ENCODE data around the gene NDUFS1.

- TF ChIP-seq SP2 (IDR thresholded peaks at IDR 0.05; ENCODE audit: extremely low read depth, low read depth, low read length, poor library complexity, severe bottlenecking) (no peak), MTA1 (IDR thresholded peaks at IDR 0.05; ENCODE audit: borderline replicate concordance) (no peak), ZBTB26 (CRISPR knock-in tag; IDR thresholded peaks at IDR 0.05) (no peak), CTCF (IDR thresholded peaks at IDR 0.05 in 2 of 3, conservative IDR thresholded peaks at IDR 0.05 in 1 of 3; ENCODE audit: insufficient read depth in 2 of 3, low read depth in 1 of 3, low read length in 3 of 3) (no peak), MLLT1 (IDR thresholded peaks at IDR 0.05) (no peak), PREB (CRISPR knock-in tag; IDR thresholded peaks at IDR 0.05) (no peak), ZBTB7A (IDR thresholded peaks at IDR 0.05; ENCODE audit: borderline replicate concordance, control insufficient read depth, low read depth, low read length) (no peak), HNRNPLL (IDR thresholded peaks at IDR 0.05; ENCODE audit: low read depth, low read length, poor library complexity, severe bottlenecking) (no peak), NR4A1 (CRISPR knock-in tag; IDR thresholded peaks at IDR 0.05) (no peak), NR4A1 (tag; IDR thresholded peaks at IDR 0.05) (no peak), ZNF274 (IDR thresholded peaks at IDR 0.05; ENCODE audit: borderline replicate concordance, low read depth, low read length) (no peak), SMARCE1 (IDR thresholded peaks at IDR 0.05) (no peak), MEIS2 (IDR thresholded peaks at IDR 0.05; ENCODE audit: partially characterized antibody) (no peak), TFAP4 (CRISPR knock-in tag; IDR thresholded peaks at IDR 0.05; ENCODE audit: borderline replicate concordance) (no peak), RAD21 (CRISPR knock-in tag; conservative IDR thresholded peaks at IDR 0.05 in 1 of 2, IDR thresholded peaks at IDR 0.05 in 1 of 2) (no peak)
These were observed 89.8 kb downstream of the NDUFS1 start for GRCh38 chr2:206069417-206069816.

All from K562 (cell line).